A549 (cell line): ENCODE measurements around the gene ZEB1.

Source experiments
- CBX2 ChIP-seq: fragments of 200-600 bp; sonication (generic); IDR thresholded peaks from 2 replicates; pipeline ENCODE4 v1.6.1; 2016; ENCODE audit warnings: low read depth, mild to moderate bottlenecking, borderline replicate concordance
- EP300 ChIP-seq, 2 experiments: fragments of >200 bp; sonication (Bioruptor Twin); formaldehyde crosslinking; IDR thresholded peaks; 2 replicates in 1 of 2; 3 replicates in 1 of 2; pipeline ENCODE4 v1.6.1; 2016 to 2017
- ESRRA ChIP-seq: fragments of 150-350 bp; IDR thresholded peaks from 2 replicates; pipeline ENCODE4 v1.6.1; 2014; ENCODE audit warnings: mild to moderate bottlenecking, low read length, borderline replicate concordance
- POLR2A ChIP-seq: IDR thresholded peaks from 2 replicates; pipeline ENCODE4 v1.6.1; 2012; ENCODE audit warnings: mild to moderate bottlenecking, low read length
- SMC3 ChIP-seq: fragments of >200 bp; sonication (Bioruptor Twin); formaldehyde crosslinking; IDR thresholded peaks from 3 replicates; pipeline ENCODE4 v1.6.1; 2018; ENCODE audit warnings: inconsistent platforms
- TFCP2L1 ChIP-seq: fragments of 250-450 bp; sonication (Bioruptor Pico); IDR thresholded peaks from 2 replicates; pipeline ENCODE4 v1.5.0; 2021; ENCODE audit warnings: mild to moderate bottlenecking
- TF ChIP-seq, protein P1 (sequence below): fragments of >200 bp; sonication (Bioruptor Twin); formaldehyde crosslinking; IDR thresholded peaks from 3 replicates; pipeline ENCODE4 v1.5.1; 2016
- TF ChIP-seq, protein P2 (sequence below): fragments of 450-650 bp; IDR thresholded peaks from 2 replicates; pipeline ENCODE4 v1.6.1; 2014; ENCODE audit warnings: antibody characterized with exemption
- TF ChIP-seq, protein P3 (sequence below): fragments of 200-600 bp; sonication (generic); IDR thresholded peaks from 2 replicates; pipeline ENCODE4 v1.6.1; 2016; ENCODE audit warnings: antibody characterized with exemption, mild to moderate bottlenecking, moderate library complexity

DNA sequence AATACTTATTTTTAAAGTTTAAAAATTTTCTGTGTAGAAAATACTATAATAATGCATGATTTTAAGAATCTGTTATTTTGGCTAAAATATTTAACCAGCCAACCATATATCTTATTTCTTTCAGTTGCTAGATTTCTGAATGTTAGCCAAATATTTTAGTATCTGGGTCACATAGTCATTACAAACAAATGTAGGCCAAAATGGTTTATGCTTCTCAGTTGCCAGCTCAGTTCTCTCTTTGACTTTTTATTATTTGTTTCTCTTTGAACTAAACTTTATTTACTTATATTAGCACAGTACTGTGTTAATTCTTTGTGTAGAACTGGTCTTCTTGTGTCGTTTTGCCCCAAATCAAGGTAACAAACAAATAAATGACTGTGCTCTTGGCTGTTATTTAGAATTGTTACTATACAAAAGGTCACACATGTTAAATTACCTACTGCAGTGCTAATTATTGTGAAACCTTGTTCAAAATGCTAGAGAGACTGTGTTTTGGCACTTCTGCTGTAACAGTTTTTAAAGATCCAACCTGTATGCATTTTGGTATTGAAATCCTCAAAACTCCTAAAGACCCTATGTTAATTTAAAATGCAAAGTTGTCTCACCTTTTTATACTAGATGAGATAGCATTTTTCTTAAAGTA is 39.8 kb downstream of the ZEB1 start:
- TF ChIP-seq, protein P1, sequence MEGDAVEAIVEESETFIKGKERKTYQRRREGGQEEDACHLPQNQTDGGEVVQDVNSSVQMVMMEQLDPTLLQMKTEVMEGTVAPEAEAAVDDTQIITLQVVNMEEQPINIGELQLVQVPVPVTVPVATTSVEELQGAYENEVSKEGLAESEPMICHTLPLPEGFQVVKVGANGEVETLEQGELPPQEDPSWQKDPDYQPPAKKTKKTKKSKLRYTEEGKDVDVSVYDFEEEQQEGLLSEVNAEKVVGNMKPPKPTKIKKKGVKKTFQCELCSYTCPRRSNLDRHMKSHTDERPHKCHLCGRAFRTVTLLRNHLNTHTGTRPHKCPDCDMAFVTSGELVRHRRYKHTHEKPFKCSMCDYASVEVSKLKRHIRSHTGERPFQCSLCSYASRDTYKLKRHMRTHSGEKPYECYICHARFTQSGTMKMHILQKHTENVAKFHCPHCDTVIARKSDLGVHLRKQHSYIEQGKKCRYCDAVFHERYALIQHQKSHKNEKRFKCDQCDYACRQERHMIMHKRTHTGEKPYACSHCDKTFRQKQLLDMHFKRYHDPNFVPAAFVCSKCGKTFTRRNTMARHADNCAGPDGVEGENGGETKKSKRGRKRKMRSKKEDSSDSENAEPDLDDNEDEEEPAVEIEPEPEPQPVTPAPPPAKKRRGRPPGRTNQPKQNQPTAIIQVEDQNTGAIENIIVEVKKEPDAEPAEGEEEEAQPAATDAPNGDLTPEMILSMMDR = no peak
- TF ChIP-seq ESRRA (no peak), TFCP2L1 (no peak), POLR2A (no peak), EP300 (IDR thresholded peaks at IDR 0.05) (no peak), SMC3 (no peak), CBX2 (no peak)
- TF ChIP-seq, protein P2, sequence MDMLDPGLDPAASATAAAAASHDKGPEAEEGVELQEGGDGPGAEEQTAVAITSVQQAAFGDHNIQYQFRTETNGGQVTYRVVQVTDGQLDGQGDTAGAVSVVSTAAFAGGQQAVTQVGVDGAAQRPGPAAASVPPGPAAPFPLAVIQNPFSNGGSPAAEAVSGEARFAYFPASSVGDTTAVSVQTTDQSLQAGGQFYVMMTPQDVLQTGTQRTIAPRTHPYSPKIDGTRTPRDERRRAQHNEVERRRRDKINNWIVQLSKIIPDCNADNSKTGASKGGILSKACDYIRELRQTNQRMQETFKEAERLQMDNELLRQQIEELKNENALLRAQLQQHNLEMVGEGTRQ = no peak
- TF ChIP-seq, protein P3, sequence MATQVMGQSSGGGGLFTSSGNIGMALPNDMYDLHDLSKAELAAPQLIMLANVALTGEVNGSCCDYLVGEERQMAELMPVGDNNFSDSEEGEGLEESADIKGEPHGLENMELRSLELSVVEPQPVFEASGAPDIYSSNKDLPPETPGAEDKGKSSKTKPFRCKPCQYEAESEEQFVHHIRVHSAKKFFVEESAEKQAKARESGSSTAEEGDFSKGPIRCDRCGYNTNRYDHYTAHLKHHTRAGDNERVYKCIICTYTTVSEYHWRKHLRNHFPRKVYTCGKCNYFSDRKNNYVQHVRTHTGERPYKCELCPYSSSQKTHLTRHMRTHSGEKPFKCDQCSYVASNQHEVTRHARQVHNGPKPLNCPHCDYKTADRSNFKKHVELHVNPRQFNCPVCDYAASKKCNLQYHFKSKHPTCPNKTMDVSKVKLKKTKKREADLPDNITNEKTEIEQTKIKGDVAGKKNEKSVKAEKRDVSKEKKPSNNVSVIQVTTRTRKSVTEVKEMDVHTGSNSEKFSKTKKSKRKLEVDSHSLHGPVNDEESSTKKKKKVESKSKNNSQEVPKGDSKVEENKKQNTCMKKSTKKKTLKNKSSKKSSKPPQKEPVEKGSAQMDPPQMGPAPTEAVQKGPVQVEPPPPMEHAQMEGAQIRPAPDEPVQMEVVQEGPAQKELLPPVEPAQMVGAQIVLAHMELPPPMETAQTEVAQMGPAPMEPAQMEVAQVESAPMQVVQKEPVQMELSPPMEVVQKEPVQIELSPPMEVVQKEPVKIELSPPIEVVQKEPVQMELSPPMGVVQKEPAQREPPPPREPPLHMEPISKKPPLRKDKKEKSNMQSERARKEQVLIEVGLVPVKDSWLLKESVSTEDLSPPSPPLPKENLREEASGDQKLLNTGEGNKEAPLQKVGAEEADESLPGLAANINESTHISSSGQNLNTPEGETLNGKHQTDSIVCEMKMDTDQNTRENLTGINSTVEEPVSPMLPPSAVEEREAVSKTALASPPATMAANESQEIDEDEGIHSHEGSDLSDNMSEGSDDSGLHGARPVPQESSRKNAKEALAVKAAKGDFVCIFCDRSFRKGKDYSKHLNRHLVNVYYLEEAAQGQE = no peak
